Osteoblast (primary cell): ENCODE data around the gene MST1. TPM values are rescaled to one million over a fixed set of nuclear protein-coding genes. Genes with fewer than 3 reads are reported as not detected.

Experiments
- DNase-seq: peaks from one replicate; pipeline ENCODE4 v3.0.0; 2011; ENCODE audit warnings: low spot score, mixed read lengths; ENCODE audit not compliant: insufficient read length; ENCODE audit errors: missing footprints
- H2AFZ ChIP-seq: 2 replicates; pipeline ENCODE4 v1.6.0; 2011; ENCODE audit warnings: mild to moderate bottlenecking, low read length
- H3K27ac ChIP-seq: 2 replicates; pipeline ENCODE4 v1.5.1; 2011; ENCODE audit warnings: mild to moderate bottlenecking, low read depth, low read length, moderate library complexity
- H3K27me3 ChIP-seq: 2 replicates; pipeline ENCODE4 v1.6.0; 2012; ENCODE audit warnings: mild to moderate bottlenecking, control low read depth, inconsistent platforms, low read length, moderate library complexity; ENCODE audit not compliant: insufficient read depth
- H3K36me3 ChIP-seq: 2 replicates; pipeline ENCODE4 v1.5.1; 2011; ENCODE audit warnings: mild to moderate bottlenecking, low read length, control low read depth, moderate library complexity; ENCODE audit not compliant: insufficient read depth
- H3K4me1 ChIP-seq: 2 replicates; pipeline ENCODE4 v1.5.1; 2011; ENCODE audit warnings: mild to moderate bottlenecking, low read length, control low read depth, moderate library complexity; ENCODE audit not compliant: insufficient read depth
- H3K4me2 ChIP-seq: 2 replicates; pipeline ENCODE4 v1.6.0; 2011; ENCODE audit warnings: mild to moderate bottlenecking, low read length; ENCODE audit not compliant: insufficient read depth
- H3K4me3 ChIP-seq: fragments of 200-600 bp; sonication (generic); 3 replicates; pipeline ENCODE4 v1.5.1; 2012; ENCODE audit warnings: mild to moderate bottlenecking, low read length, inconsistent platforms; ENCODE audit not compliant: insufficient read depth
- H3K79me2 ChIP-seq: 2 replicates; pipeline ENCODE4 v1.6.0; 2012; ENCODE audit warnings: mild to moderate bottlenecking, low read length, control low read depth, inconsistent platforms; ENCODE audit not compliant: insufficient read depth
- H3K9me3 ChIP-seq: 2 replicates; pipeline ENCODE4 v1.5.1; 2011; ENCODE audit warnings: low read depth, low read length, control low read depth
- H4K20me1 ChIP-seq: 2 replicates; pipeline ENCODE4 v1.6.0; 2012; ENCODE audit warnings: mild to moderate bottlenecking, low read length, control low read depth; ENCODE audit not compliant: insufficient read depth
- CTCF ChIP-seq: IDR thresholded peaks from 2 replicates; pipeline ENCODE4 v1.5.1; 2011; ENCODE audit warnings: mild to moderate bottlenecking, low read depth, low read length, moderate library complexity; ENCODE audit errors: extremely low read depth
- total RNA-seq: library from RNA; depleted of rRNA; stranded (reverse); fragments of >200 nt; gene quantifications from 2 replicates; pipeline ENCODE4 v1.2.3, GENCODE V29; 2012

The MST1 gene
- total RNA-seq, 1 donor = 6.9 TPM

- H4K20me1 ChIP-seq = no peaks in the 10 kb centered on the region
- H3K4me1 ChIP-seq = no peaks in the 10 kb centered on the region
- no peaks in the 10 kb centered on the region for H3K9me3 ChIP-seq
- H3K4me3 ChIP-seq = no peak overlapping the region
- H3K36me3 ChIP-seq = no peaks in the 10 kb centered on the region
- H3K4me2 ChIP-seq = no peak overlapping the region
- no peaks in the 10 kb centered on the region for H3K79me2 ChIP-seq
- no peak overlapping the region for H2AFZ ChIP-seq
- DNase-seq = no peak
- H3K27me3 ChIP-seq = peaks cover 3% of the 10 kb centered on the region
- H3K27ac ChIP-seq = no peak overlapping the region
- TF ChIP-seq CTCF = no peak
Observed at GRCh38 chr3:49662720-49663413, 26.4 kb downstream of the MST1 start.

- Histone ChIP-seq H3K27ac (no peak overlapping the region), H3K79me2 (no peaks in the 10 kb centered on the region)
- no peak for DNase-seq
Observed at GRCh38 chr3:49662021-49662420, 27.3 kb downstream of the MST1 start.

GRCh38 chr3:49661281-49661680 is 28.0 kb downstream of the MST1 start:
- Histone ChIP-seq H3K4me1 (no peaks in the 10 kb centered on the region), H3K4me2 (no peak overlapping the region), H2AFZ (no peak overlapping the region), H3K27me3 (peaks cover 4% of the 10 kb centered on the region), H3K9me3 (no peaks in the 10 kb centered on the region), H3K27ac (no peak overlapping the region), H3K79me2 (no peaks in the 10 kb centered on the region), H4K20me1 (no peaks in the 10 kb centered on the region), H3K4me3 (no peak overlapping the region), H3K36me3 (no peaks in the 10 kb centered on the region)
- TF ChIP-seq CTCF = no peak
- DNase-seq = no peak

More at GRCh38 chr3:49662021-49662420, 27.3 kb downstream of the MST1 start:
- Histone ChIP-seq H3K36me3 (no peaks in the 10 kb centered on the region), H4K20me1 (no peaks in the 10 kb centered on the region), H2AFZ (no peak overlapping the region), H3K4me3 (no peak overlapping the region), H3K27me3 (no peaks in the 10 kb centered on the region), H3K4me2 (no peak overlapping the region), H3K9me3 (no peaks in the 10 kb centered on the region), H3K4me1 (no peaks in the 10 kb centered on the region)
- TF ChIP-seq CTCF = no peak

- no peak overlapping the region for H2AFZ ChIP-seq
Observed at GRCh38 chr3:49659756-49660155, 29.5 kb downstream of the MST1 start.

More at GRCh38 chr3:49659756-49660155, 29.5 kb downstream of the MST1 start:
- no peaks in the 10 kb centered on the region for H3K36me3 ChIP-seq
- peaks cover 4% of the 10 kb centered on the region for H3K27me3 ChIP-seq
- H3K4me2 ChIP-seq = no peak overlapping the region
- no peaks in the 10 kb centered on the region for H3K4me1 ChIP-seq
- H3K4me3 ChIP-seq = no peak overlapping the region
- TF ChIP-seq CTCF = no peak
- no peak for DNase-seq
- H3K79me2 ChIP-seq = no peaks in the 10 kb centered on the region
- no peaks in the 10 kb centered on the region for H3K9me3 ChIP-seq
- no peaks in the 10 kb centered on the region for H4K20me1 ChIP-seq
- H3K27ac ChIP-seq = no peak overlapping the region
